Measurements from ENCODE around the gene FZD7.

The FZD7 gene

GRCh38 chr2:202033317-202034248, at the start of gene FZD7:
Gene FZD7, plus strand, starts transcription at chr2:202033855. Its CDS starts 793 bp downstream, at chr2:202034648.
- FAIRE-seq = no peak

GRCh38 chr2:201984333-201984732, 49.3 kb upstream of the FZD7 start:
- DNase-seq (ENCODE audit: low spot score) (no peak), FAIRE-seq (no peak)

More at GRCh38 chr2:202033317-202034248, at the start of gene FZD7:
- DNase-seq (ENCODE audit: low spot score) = peak; percentile 71

- FAIRE-seq (no peak), DNase-seq (ENCODE audit: low spot score) (no peak)
Measured at GRCh38 chr2:201984800-201985525, 48.7 kb upstream of the FZD7 start.

- FAIRE-seq = no peak
Measured at GRCh38 chr2:201985728-201986462, 47.8 kb upstream of the FZD7 start.

GRCh38 chr2:201986463-201986735, 47.3 kb upstream of the FZD7 start:
- FAIRE-seq (no peak), DNase-seq (ENCODE audit: low spot score) (no peak)

More at GRCh38 chr2:201985728-201986462, 47.8 kb upstream of the FZD7 start:
- no peak for DNase-seq (ENCODE audit: low spot score)

- DNase-seq (ENCODE audit: low spot score) (no peak), FAIRE-seq (no peak)
Measured at GRCh38 chr2:201987426-201987825, 46.2 kb upstream of the FZD7 start.

GRCh38 chr2:201990069-201990468, 43.6 kb upstream of the FZD7 start:
- DNase-seq (ENCODE audit: low spot score) (no peak), FAIRE-seq (no peak)

- FAIRE-seq (no peak), DNase-seq (ENCODE audit: low spot score) (no peak)
Measured at GRCh38 chr2:201992960-201993359, 40.7 kb upstream of the FZD7 start.

- no peak for FAIRE-seq
- DNase-seq (ENCODE audit: low spot score) = no peak
Measured at GRCh38 chr2:201994973-201995638, 38.5 kb upstream of the FZD7 start.

GRCh38 chr2:201996006-201996405, 37.6 kb upstream of the FZD7 start:
- DNase-seq (ENCODE audit: low spot score) = no peak
- FAIRE-seq = no peak

- DNase-seq (ENCODE audit: low spot score) = no peak
Measured at GRCh38 chr2:201996679-201997314, 36.9 kb upstream of the FZD7 start.

GRCh38 chr2:201999279-201999678, 34.4 kb upstream of the FZD7 start:
- no peak for DNase-seq (ENCODE audit: low spot score)
- no peak for FAIRE-seq

More at GRCh38 chr2:201996679-201997314, 36.9 kb upstream of the FZD7 start:
- no peak for FAIRE-seq

- DNase-seq (ENCODE audit: low spot score) (no peak), FAIRE-seq (no peak)
Measured at GRCh38 chr2:202001826-202002225, 31.8 kb upstream of the FZD7 start.

GRCh38 chr2:202002381-202002780, 31.3 kb upstream of the FZD7 start:
- DNase-seq (ENCODE audit: low spot score) = no peak
- no peak for FAIRE-seq

GRCh38 chr2:202005272-202005887, 28.3 kb upstream of the FZD7 start:
- DNase-seq (ENCODE audit: low spot score) (no peak), FAIRE-seq (no peak)

GRCh38 chr2:202006301-202006700, 27.4 kb upstream of the FZD7 start:
- FAIRE-seq = no peak

GRCh38 chr2:202007015-202007982, 26.4 kb upstream of the FZD7 start:
- DNase-seq (ENCODE audit: low spot score) (no peak), FAIRE-seq (no peak)

More at GRCh38 chr2:202006301-202006700, 27.4 kb upstream of the FZD7 start:
- no peak for DNase-seq (ENCODE audit: low spot score)

- FAIRE-seq = no peak
Measured at GRCh38 chr2:202007983-202008354, 25.7 kb upstream of the FZD7 start.

GRCh38 chr2:202009019-202009481, 24.6 kb upstream of the FZD7 start:
- DNase-seq (ENCODE audit: low spot score) (no peak), FAIRE-seq (no peak)

More at GRCh38 chr2:202007983-202008354, 25.7 kb upstream of the FZD7 start:
- no peak for DNase-seq (ENCODE audit: low spot score)
